ENCODE results near the gene TSFM. TPM values are rescaled to one million over a fixed set of nuclear protein-coding genes. Genes with fewer than 3 reads are reported as not detected.

Gene TSFM
- total and polyA plus RNA-seq, 4 donors, result 30.7 to 46.8 (median 36.5) TPM

- peaks cover 36% of the 10 kb centered on the region for H3K36me3 ChIP-seq (ENCODE audit: control insufficient read depth, insufficient read depth, low read length)
- peak within 1 kb of the TSS; percentile 46 for H3K4me3 ChIP-seq (ENCODE audit: low read depth, low read length)
- WGBS (ENCODE audit: insufficient coverage), result under 1% methylated on average over 29 of the region's 41 CpGs
- H3K27ac ChIP-seq (ENCODE audit: low read depth, low read length), result no peak within 1 kb of the TSS
- no peaks in the 10 kb centered on the region for H3K9me3 ChIP-seq (ENCODE audit: control insufficient read depth, insufficient read depth, low read length)
- peak in 2 of 6 donors; percentile 82 to 94 for DNase-seq (ENCODE audit: low read depth in 4 of 6, low spot score in 6 of 6)
- H3K27me3 ChIP-seq (ENCODE audit: control insufficient read depth, insufficient read depth, low read length), result no peaks in the 10 kb centered on the region
- H3K4me1 ChIP-seq (ENCODE audit: control insufficient read depth, insufficient read depth, low read length), result peaks cover 23% of the 10 kb centered on the region
Measured at GRCh38 chr12:57754411-57755193, 28.0 kb upstream of the TSFM start, which contains the start of gene MARCHF9. MARCHF9 (plus strand) TSS chr12:57755103; CDS start chr12:57755529, 426 bp downstream.

DNA sequence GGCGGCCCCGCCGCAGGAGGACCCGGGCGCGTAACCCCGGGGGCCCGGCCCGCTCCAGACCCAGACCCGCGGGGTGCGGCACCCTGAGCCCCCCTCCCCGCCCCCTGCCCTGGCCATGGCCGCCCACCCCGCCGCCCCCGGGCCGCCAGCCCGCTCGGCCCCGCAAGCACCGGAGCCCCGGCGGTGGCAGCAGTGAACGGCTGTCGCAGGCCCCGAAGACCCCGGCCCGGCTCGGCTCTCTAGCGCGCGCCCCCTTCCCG lies 27.5 kb upstream of the TSFM start:
- WGBS (ENCODE audit: insufficient coverage), result 2% methylated on average over 19 of the region's 34 CpGs
- Histone ChIP-seq H3K27ac (ENCODE audit: low read depth, low read length) (no peak overlapping the region), H3K4me1 (ENCODE audit: control insufficient read depth, insufficient read depth, low read length) (peaks cover 23% of the 10 kb centered on the region)

GRCh38 chr12:57755454-57756372 lies 26.9 kb upstream of the TSFM start:
- no peaks in the 10 kb centered on the region for H3K27me3 ChIP-seq (ENCODE audit: control insufficient read depth, insufficient read depth, low read length)
- peaks cover 23% of the 10 kb centered on the region for H3K4me1 ChIP-seq (ENCODE audit: control insufficient read depth, insufficient read depth, low read length)
- no peaks in the 10 kb centered on the region for H3K9me3 ChIP-seq (ENCODE audit: control insufficient read depth, insufficient read depth, low read length)
- H3K4me3 ChIP-seq (ENCODE audit: low read depth, low read length), result peak overlapping the region; percentile 46
- DNase-seq (ENCODE audit: low read depth in 4 of 6, low spot score in 6 of 6), result peak in 2 of 6 donors; percentile 41 to 43
- H3K36me3 ChIP-seq (ENCODE audit: control insufficient read depth, insufficient read depth, low read length), result peaks cover 30% of the 10 kb centered on the region
- no peak overlapping the region for H3K27ac ChIP-seq (ENCODE audit: low read depth, low read length)
- under 1% methylated on average over 65 of the region's 76 CpGs for WGBS (ENCODE audit: insufficient coverage)

More for the DNA sequence above, 27.5 kb upstream of the TSFM start:
- DNase-seq (ENCODE audit: low read depth in 4 of 6, low spot score in 6 of 6), result no peak
- Histone ChIP-seq H3K27me3 (ENCODE audit: control insufficient read depth, insufficient read depth, low read length) (no peaks in the 10 kb centered on the region), H3K9me3 (ENCODE audit: control insufficient read depth, insufficient read depth, low read length) (no peaks in the 10 kb centered on the region), H3K4me3 (ENCODE audit: low read depth, low read length) (peak overlapping the region; percentile 46), H3K36me3 (ENCODE audit: control insufficient read depth, insufficient read depth, low read length) (peaks cover 32% of the 10 kb centered on the region)

- H3K4me3 ChIP-seq (ENCODE audit: low read depth, low read length), result peak overlapping the region; percentile 46
- peaks cover 34% of the 10 kb centered on the region for H3K36me3 ChIP-seq (ENCODE audit: control insufficient read depth, insufficient read depth, low read length)
- WGBS (ENCODE audit: insufficient coverage), result 15% methylated on average over 11 of the region's 22 CpGs
Measured at GRCh38 chr12:57756406-57757341, 25.9 kb upstream of the TSFM start.

DNA sequence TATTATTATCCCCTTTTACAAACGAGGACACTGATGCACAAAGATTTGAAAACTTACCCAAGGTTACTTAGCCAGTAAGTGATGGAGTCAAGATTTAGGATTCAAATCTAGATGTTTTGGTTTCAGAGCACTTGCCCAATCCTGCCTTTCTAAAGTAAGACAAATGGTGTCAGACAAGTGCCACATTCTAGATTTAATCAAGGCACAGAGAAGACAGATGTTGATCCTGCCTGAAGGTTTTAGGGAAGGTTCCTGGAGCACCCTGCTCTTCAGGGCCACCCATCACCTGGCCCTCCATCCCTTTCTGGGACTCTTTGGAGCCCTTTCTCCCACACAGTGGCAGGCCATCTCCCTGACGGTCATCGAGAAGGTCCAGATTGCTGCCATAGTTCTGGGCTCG lies 24.8 kb upstream of the TSFM start:
- Histone ChIP-seq H3K4me3 (ENCODE audit: low read depth, low read length) (no peak overlapping the region), H3K4me1 (ENCODE audit: control insufficient read depth, insufficient read depth, low read length) (peaks cover 14% of the 10 kb centered on the region), H3K9me3 (ENCODE audit: control insufficient read depth, insufficient read depth, low read length) (no peaks in the 10 kb centered on the region), H3K27ac (ENCODE audit: low read depth, low read length) (no peak overlapping the region), H3K36me3 (ENCODE audit: control insufficient read depth, insufficient read depth, low read length) (peaks cover 37% of the 10 kb centered on the region), H3K27me3 (ENCODE audit: control insufficient read depth, insufficient read depth, low read length) (peaks cover 2% of the 10 kb centered on the region)
- 94% methylated on average over 3 of the region's 4 CpGs for WGBS (ENCODE audit: insufficient coverage)
- no peak for DNase-seq (ENCODE audit: low read depth in 4 of 6, low spot score in 6 of 6)

More at GRCh38 chr12:57756406-57757341, 25.9 kb upstream of the TSFM start:
- Histone ChIP-seq H3K9me3 (ENCODE audit: control insufficient read depth, insufficient read depth, low read length) (no peaks in the 10 kb centered on the region), H3K27me3 (ENCODE audit: control insufficient read depth, insufficient read depth, low read length) (no peaks in the 10 kb centered on the region), H3K27ac (ENCODE audit: low read depth, low read length) (no peak overlapping the region), H3K4me1 (ENCODE audit: control insufficient read depth, insufficient read depth, low read length) (peaks cover 14% of the 10 kb centered on the region)
- DNase-seq (ENCODE audit: low read depth in 4 of 6, low spot score in 6 of 6), result no peak

GRCh38 chr12:57758552-57759359 lies 23.8 kb upstream of the TSFM start:
- DNase-seq (ENCODE audit: low read depth in 4 of 6, low spot score in 6 of 6), result no peak
- Histone ChIP-seq H3K27ac (ENCODE audit: low read depth, low read length) (no peak overlapping the region), H3K4me3 (ENCODE audit: low read depth, low read length) (no peak overlapping the region), H3K36me3 (ENCODE audit: control insufficient read depth, insufficient read depth, low read length) (peaks cover 37% of the 10 kb centered on the region), H3K4me1 (ENCODE audit: control insufficient read depth, insufficient read depth, low read length) (peaks cover 14% of the 10 kb centered on the region), H3K9me3 (ENCODE audit: control insufficient read depth, insufficient read depth, low read length) (no peaks in the 10 kb centered on the region), H3K27me3 (ENCODE audit: control insufficient read depth, insufficient read depth, low read length) (peaks cover 10% of the 10 kb centered on the region)
- 92% methylated on average over 23 of the region's 25 CpGs for WGBS (ENCODE audit: insufficient coverage)

DNA sequence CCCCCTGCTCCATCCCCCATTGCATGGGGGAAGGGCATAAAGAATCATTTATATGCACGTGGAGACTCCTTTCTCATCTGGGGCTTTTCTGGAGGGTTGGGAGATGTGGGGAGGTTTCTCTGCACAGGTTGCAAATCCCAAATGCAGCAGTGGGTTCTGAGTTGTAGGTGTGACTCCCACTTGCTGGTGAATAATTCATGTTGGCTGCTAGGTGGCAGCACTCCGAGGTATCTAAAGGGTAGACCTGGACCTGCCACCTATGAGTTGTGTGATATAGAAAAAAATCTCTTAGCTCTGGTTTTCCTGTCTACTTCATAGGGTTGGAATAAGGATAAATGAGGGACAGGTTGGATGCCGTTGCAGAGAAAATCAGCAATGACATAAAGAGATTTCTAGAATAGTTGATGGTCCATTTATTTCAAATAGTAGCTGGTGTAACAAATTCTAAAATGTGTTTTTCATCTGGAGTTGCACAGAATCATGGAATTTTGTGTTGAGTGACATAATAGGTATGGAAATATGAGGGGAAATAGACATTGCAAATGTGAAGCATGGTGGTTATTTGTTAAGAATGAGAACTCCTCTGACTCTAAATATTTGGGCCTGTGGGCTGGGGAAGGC lies 23.1 kb upstream of the TSFM start:
- Histone ChIP-seq H3K9me3 (ENCODE audit: control insufficient read depth, insufficient read depth, low read length) (no peaks in the 10 kb centered on the region), H3K4me3 (ENCODE audit: low read depth, low read length) (no peak overlapping the region), H3K36me3 (ENCODE audit: control insufficient read depth, insufficient read depth, low read length) (peaks cover 37% of the 10 kb centered on the region), H3K27me3 (ENCODE audit: control insufficient read depth, insufficient read depth, low read length) (peaks cover 18% of the 10 kb centered on the region), H3K27ac (ENCODE audit: low read depth, low read length) (no peak overlapping the region), H3K4me1 (ENCODE audit: control insufficient read depth, insufficient read depth, low read length) (peaks cover 13% of the 10 kb centered on the region)
- WGBS (ENCODE audit: insufficient coverage), result 31% methylated on average over 3 of the region's 3 CpGs
- DNase-seq (ENCODE audit: low read depth in 4 of 6, low spot score in 6 of 6), result peak in 1 of 6 donors; percentile 68

GRCh38 chr12:57760347-57760982 lies 22.1 kb upstream of the TSFM start:
- Histone ChIP-seq H3K4me3 (ENCODE audit: low read depth, low read length) (no peak overlapping the region), H3K4me1 (ENCODE audit: control insufficient read depth, insufficient read depth, low read length) (peaks cover 20% of the 10 kb centered on the region), H3K36me3 (ENCODE audit: control insufficient read depth, insufficient read depth, low read length) (peaks cover 37% of the 10 kb centered on the region), H3K27me3 (ENCODE audit: control insufficient read depth, insufficient read depth, low read length) (peaks cover 27% of the 10 kb centered on the region), H3K9me3 (ENCODE audit: control insufficient read depth, insufficient read depth, low read length) (no peaks in the 10 kb centered on the region), H3K27ac (ENCODE audit: low read depth, low read length) (no peak overlapping the region)
- no CpG with 5 or more reads among the region's 3 CpGs for WGBS (ENCODE audit: insufficient coverage)
- no peak for DNase-seq (ENCODE audit: low read depth in 4 of 6, low spot score in 6 of 6)

Measured in spinal cord (tissue), 10 donors.